Activated CD4-positive, alpha-beta T cell treated with anti-CD3 and anti-CD28 coated beads, Interleukin-2, Interleukin-6, amounts not matched to agents 100 ng/mL and 50 ng/mL, durations not matched to agents 16 hours and 8 hours (primary cell): ENCODE measurements around the gene FRMD4A.
"Not testable (repeated sequence)": the region's sequence is repeated elsewhere in the genome, so short reads cannot be mapped to it uniquely, and the experiment has no call there.

ENCODE experiments used
- DNase-seq: peaks from one replicate; pipeline ENCODE4 v3.0.0-alpha.2; 2020

FRMD4A gene

GRCh38 chr10:13829790-13830189, 500.9 kb downstream of the FRMD4A start:
- no peak for DNase-seq

- not testable (repeated sequence) for DNase-seq
Observed at GRCh38 chr10:13828284-13828683, 502.4 kb downstream of the FRMD4A start.

- no peak for DNase-seq
Observed at GRCh38 chr10:13827076-13827797, 503.5 kb downstream of the FRMD4A start.

GRCh38 chr10:13823709-13824405, 506.9 kb downstream of the FRMD4A start:
- no peak for DNase-seq

- DNase-seq: no peak
Observed at GRCh38 chr10:13823096-13823708, 507.5 kb downstream of the FRMD4A start.

GRCh38 chr10:13822490-13822889, 508.2 kb downstream of the FRMD4A start:
- no peak for DNase-seq

- DNase-seq: no peak
Observed at GRCh38 chr10:13820964-13821337, 509.8 kb downstream of the FRMD4A start.

- DNase-seq: peak; percentile 9
Observed at GRCh38 chr10:13820119-13820963, 510.4 kb downstream of the FRMD4A start.

GRCh38 chr10:13816195-13816925, 514.4 kb downstream of the FRMD4A start:
- DNase-seq: no peak

GRCh38 chr10:13815756-13816155, 515.0 kb downstream of the FRMD4A start:
- no peak for DNase-seq

GRCh38 chr10:13813550-13813949, 517.2 kb downstream of the FRMD4A start:
- no peak for DNase-seq

GRCh38 chr10:13812804-13813203, 517.9 kb downstream of the FRMD4A start:
- no peak for DNase-seq

GRCh38 chr10:13810568-13810967, 520.2 kb downstream of the FRMD4A start:
- no peak for DNase-seq

GRCh38 chr10:13809427-13809826, 521.3 kb downstream of the FRMD4A start:
- no peak for DNase-seq

GRCh38 chr10:13808556-13809391, 522.0 kb downstream of the FRMD4A start:
- DNase-seq: no peak

- DNase-seq: no peak
Observed at GRCh38 chr10:13806419-13806818, 524.3 kb downstream of the FRMD4A start.

GRCh38 chr10:13803566-13804554, 526.9 kb downstream of the FRMD4A start:
- no peak for DNase-seq

- DNase-seq: no peak
Observed at GRCh38 chr10:13801907-13802288, 528.8 kb downstream of the FRMD4A start.

GRCh38 chr10:13801156-13801906, 529.4 kb downstream of the FRMD4A start:
- no peak for DNase-seq
